Urinary bladder (tissue), 4 donors: Measurements from ENCODE around the gene HMHB1. TPM values are rescaled to one million over a fixed set of nuclear protein-coding genes. Genes with fewer than 3 reads are reported as not detected.

ENCODE experiments used
- DNase-seq: peaks from one replicate; pipeline ENCODE4 v3.0.0-alpha.2; 2015; ENCODE audit errors: extremely low spot score
- H3K27ac ChIP-seq: one replicate; pipeline ENCODE4 v1.5.1; 2013; ENCODE audit warnings: low read depth, mild to moderate bottlenecking, moderate library complexity
- H3K36me3 ChIP-seq: one replicate; pipeline ENCODE4 v1.6.1; 2013; ENCODE audit warnings: mild to moderate bottlenecking, moderate library complexity; ENCODE audit not compliant: insufficient read depth
- H3K4me1 ChIP-seq: one replicate; pipeline ENCODE4 v1.6.1; 2013; ENCODE audit warnings: mild to moderate bottlenecking, moderate library complexity; ENCODE audit not compliant: insufficient read depth
- H3K4me3 ChIP-seq: one replicate; pipeline ENCODE4 v1.5.1; 2013; ENCODE audit warnings: low read depth, low read length
- WGBS: extraction: QIAGEN DNeasy Blood & Tissue Kit; methylation state at CpG from one replicate; pipeline ENCODE4 v1.1.7; 2013; 5-methylcytosine and 5-hydroxymethylcytosine counted together
- polyA plus RNA-seq: library from polyadenylated mRNA; stranded (reverse); fragments of 200-250 nt; gene quantifications from one replicate; pipeline ENCODE4 v1.2.3, GENCODE V29; 2013
- total RNA-seq: library from RNA; depleted of rRNA; stranded (reverse); fragments of >200 nt; gene quantifications from one replicate; pipeline ENCODE4 v1.2.3, GENCODE V29; 2014
- donor health status: healthy with polysubstance abuse.
- donor health status: healthy.

HMHB1 gene
- total and polyA plus RNA-seq, 2 donors: not detected

GRCh38 chr5:143824851-143825720, 13.1 kb downstream of the HMHB1 start:
- Histone ChIP-seq H3K4me3 (no peak overlapping the region), H3K36me3 (no peaks in the 10 kb centered on the region), H3K4me1 (no peaks in the 10 kb centered on the region), H3K27ac (no peak overlapping the region)
- WGBS: 36% methylated on average over 8 of the region's 8 CpGs
- DNase-seq: no peak

- no peak overlapping the region for H3K27ac ChIP-seq
- no peak for DNase-seq
- no peaks in the 10 kb centered on the region for H3K4me1 ChIP-seq
- WGBS: 64% methylated on average over 3 of the region's 3 CpGs
- no peak overlapping the region for H3K4me3 ChIP-seq
- no peaks in the 10 kb centered on the region for H3K36me3 ChIP-seq
Measured at GRCh38 chr5:143826951-143827444, 15.0 kb downstream of the HMHB1 start.

- no peak overlapping the region for H3K4me3 ChIP-seq
- no peak for DNase-seq
- 56% methylated on average over 3 of the region's 3 CpGs for WGBS
- no peaks in the 10 kb centered on the region for H3K4me1 ChIP-seq
- H3K27ac ChIP-seq: no peak overlapping the region
- no peaks in the 10 kb centered on the region for H3K36me3 ChIP-seq
Measured at GRCh38 chr5:143828710-143829109, 16.7 kb downstream of the HMHB1 start.

GRCh38 chr5:143833177-143833576, 21.2 kb downstream of the HMHB1 start:
- Histone ChIP-seq H3K4me1 (no peaks in the 10 kb centered on the region), H3K27ac (no peak overlapping the region), H3K4me3 (no peak overlapping the region), H3K36me3 (no peaks in the 10 kb centered on the region)
- no peak for DNase-seq
- 80% methylated on average over 4 of the region's 4 CpGs for WGBS

DNA sequence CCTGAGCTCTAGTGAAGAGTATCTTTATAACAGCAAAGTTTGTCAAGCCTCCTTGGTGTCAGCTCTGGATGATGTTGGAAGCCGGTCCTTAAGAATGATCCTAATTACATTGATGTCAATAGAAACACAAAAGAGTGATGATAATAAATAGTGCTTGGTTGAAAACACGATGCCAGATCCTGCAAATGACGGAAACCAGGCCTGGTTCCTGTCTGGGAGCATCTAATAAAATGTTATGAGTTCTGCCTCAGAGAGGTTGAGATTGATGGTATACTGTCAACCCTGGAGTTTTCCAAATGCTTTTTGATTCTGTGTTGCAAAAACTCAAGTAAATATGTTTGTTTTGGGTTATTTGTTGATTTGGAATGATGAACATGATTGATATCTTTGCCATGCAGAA, 23.3 kb downstream of the HMHB1 start:
- 81% methylated on average over 3 of the region's 3 CpGs for WGBS
- Histone ChIP-seq H3K4me1 (no peaks in the 10 kb centered on the region), H3K27ac (no peak overlapping the region), H3K36me3 (no peaks in the 10 kb centered on the region), H3K4me3 (no peak overlapping the region)
- DNase-seq: no peak

- DNase-seq: no peak
- Histone ChIP-seq H3K27ac (no peak overlapping the region), H3K4me1 (no peaks in the 10 kb centered on the region), H3K36me3 (no peaks in the 10 kb centered on the region), H3K4me3 (no peak overlapping the region)
- WGBS: 88% methylated on average over 2 of the region's 2 CpGs
Measured at GRCh38 chr5:143836161-143836725, 24.3 kb downstream of the HMHB1 start.

DNA sequence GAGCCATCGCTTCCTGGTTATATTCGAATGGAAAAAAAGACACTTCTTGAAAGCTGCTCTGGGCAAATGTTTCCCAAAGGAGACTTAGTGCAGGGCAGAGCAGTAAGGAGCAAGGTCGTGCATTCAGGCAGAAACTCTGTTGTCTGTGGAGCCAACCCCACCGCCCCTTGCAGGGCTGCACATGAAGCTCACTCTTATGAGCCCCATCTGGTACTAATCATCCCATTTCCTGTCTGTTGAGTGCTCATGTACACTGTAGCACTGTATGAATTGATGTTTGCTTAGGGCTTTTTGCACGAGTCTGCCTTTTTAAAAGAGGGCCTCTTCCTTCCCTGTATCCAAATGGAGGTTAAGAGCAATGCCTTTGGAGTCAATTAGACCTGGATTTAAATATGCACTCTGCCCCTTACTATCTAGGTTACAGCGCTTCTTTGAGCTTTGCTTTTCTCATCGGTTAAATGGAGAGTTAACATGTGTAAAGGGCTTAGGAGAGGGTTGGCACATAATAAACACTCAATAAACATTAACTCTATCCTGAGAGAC, 25.4 kb downstream of the HMHB1 start:
- Histone ChIP-seq H3K27ac (no peak overlapping the region), H3K4me1 (no peaks in the 10 kb centered on the region), H3K4me3 (no peak overlapping the region), H3K36me3 (no peaks in the 10 kb centered on the region)
- 60% methylated on average over 7 of the region's 7 CpGs for WGBS
- DNase-seq: no peak

DNA sequence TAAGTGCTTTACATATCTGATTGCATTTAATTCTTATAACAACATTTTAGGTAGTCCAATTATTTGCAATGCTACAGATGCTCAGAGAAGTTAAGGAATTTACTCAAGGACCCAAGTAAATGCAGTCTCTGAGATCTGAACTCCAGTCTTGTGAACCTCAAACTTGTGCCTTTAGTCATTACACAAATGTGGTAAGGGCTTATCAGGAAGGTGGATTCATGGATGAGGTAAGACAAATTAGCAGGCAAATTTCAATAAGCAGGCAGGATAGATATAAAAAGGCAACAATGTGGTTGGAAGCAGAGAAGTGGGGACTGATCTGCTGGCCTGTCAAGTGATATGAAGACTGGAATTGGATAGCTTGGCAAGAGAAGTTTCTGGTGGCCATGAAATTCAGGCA, 29.5 kb downstream of the HMHB1 start:
- no peaks in the 10 kb centered on the region for H3K36me3 ChIP-seq
- no peaks in the 10 kb centered on the region for H3K4me1 ChIP-seq
- H3K27ac ChIP-seq: no peak overlapping the region
- H3K4me3 ChIP-seq: no peak overlapping the region
- DNase-seq: no peak

GRCh38 chr5:143842920-143843319, 31.0 kb downstream of the HMHB1 start:
- 92% methylated on average over 2 of the region's 2 CpGs for WGBS

GRCh38 chr5:143843461-143843860, 31.5 kb downstream of the HMHB1 start:
- 74% methylated on average over 2 of the region's 2 CpGs for WGBS
- DNase-seq: no peak
- Histone ChIP-seq H3K4me3 (no peak overlapping the region), H3K4me1 (no peaks in the 10 kb centered on the region), H3K27ac (no peak overlapping the region), H3K36me3 (no peaks in the 10 kb centered on the region)

More at GRCh38 chr5:143842920-143843319, 31.0 kb downstream of the HMHB1 start:
- Histone ChIP-seq H3K27ac (no peak overlapping the region), H3K36me3 (no peaks in the 10 kb centered on the region), H3K4me1 (no peaks in the 10 kb centered on the region), H3K4me3 (no peak overlapping the region)
- DNase-seq: no peak

DNA sequence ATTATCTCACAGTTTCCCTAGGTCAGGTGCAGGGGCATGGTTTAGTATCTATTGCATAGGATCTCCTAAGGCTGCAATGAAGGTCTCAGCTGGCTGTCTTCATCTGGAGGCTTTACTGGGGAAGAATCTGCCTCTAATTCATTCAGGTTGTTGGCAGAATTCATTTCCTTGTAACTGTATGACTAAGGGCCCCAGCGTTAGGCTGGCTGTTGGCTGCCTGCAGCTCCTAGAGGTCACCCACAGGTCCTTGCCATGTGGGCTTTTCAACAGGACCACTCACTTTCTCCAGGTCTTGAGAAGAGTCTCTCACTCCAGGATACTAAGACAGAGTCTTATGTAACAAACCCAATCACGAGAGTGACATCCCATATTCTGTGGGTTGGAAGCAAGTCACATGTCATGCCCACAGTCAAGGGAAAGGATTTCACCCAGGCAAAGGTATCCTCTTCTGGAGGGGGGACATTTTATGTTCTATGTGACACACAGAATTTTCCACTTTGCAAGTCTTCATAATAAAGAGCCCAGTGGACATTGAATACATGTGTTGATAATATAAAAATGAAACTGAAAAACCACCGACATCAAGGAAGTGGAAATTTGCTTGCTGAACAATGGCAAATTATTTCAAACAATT, 38.2 kb downstream of the HMHB1 start:
- no peak overlapping the region for H3K4me3 ChIP-seq
- WGBS: 70% methylated on average over 3 of the region's 3 CpGs
- no peaks in the 10 kb centered on the region for H3K4me1 ChIP-seq
- DNase-seq: no peak
- H3K27ac ChIP-seq: no peak overlapping the region
- H3K36me3 ChIP-seq: no peaks in the 10 kb centered on the region

DNA sequence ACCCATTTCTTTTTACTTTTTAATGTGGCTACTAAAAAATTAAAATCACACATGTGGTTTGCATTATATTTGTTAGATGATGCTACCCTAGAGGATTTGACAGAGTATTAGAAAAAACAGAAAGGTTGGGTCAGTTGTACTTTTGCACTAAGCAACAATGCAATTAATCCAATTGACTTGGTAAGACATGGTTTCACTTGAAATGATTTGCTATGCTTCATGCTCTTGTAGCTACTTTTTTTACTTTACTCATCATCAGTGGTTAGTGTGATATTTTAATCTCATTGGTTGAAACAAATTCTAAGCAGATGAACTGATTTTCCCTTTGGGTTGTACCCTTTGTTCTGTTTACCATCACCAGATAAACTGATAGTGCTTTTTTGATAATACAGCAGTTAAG, 39.4 kb downstream of the HMHB1 start:
- no peak for DNase-seq
- H3K4me3 ChIP-seq: no peak overlapping the region
- no peaks in the 10 kb centered on the region for H3K4me1 ChIP-seq
- H3K27ac ChIP-seq: no peak overlapping the region
- H3K36me3 ChIP-seq: no peaks in the 10 kb centered on the region

DNA sequence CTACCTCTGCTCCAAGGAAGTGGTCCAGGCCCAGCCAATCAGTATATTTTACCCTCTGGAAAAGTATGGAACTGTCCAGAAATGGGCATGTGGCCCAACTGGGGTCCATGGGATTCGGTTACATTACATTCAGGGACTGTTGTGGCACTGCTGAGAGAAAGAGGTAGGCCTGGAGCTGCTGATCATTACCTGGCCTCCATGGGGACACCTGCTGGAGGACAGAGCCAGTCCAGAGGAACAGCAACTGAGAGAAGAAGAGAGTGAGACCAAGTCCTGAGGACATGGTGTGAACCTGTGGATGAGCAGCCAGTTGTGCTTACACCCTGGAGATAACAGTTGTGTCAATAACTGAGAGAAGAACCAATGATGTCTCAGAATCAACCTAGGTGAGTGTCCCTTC, 48.2 kb downstream of the HMHB1 start:
- H3K27ac ChIP-seq: no peak overlapping the region
- H3K4me1 ChIP-seq: no peaks in the 10 kb centered on the region
- no peak overlapping the region for H3K4me3 ChIP-seq
- DNase-seq: no peak
- 85% methylated on average over 1 of the region's 1 CpG for WGBS
- H3K36me3 ChIP-seq: no peaks in the 10 kb centered on the region

- DNase-seq: no peak
- no peaks in the 10 kb centered on the region for H3K36me3 ChIP-seq
- no peaks in the 10 kb centered on the region for H3K4me1 ChIP-seq
- H3K27ac ChIP-seq: no peak overlapping the region
- H3K4me3 ChIP-seq: no peak overlapping the region
Measured at GRCh38 chr5:143862271-143862670, 50.3 kb downstream of the HMHB1 start.
